NCI-H1417 (cell line): ENCODE measurements around the gene TMEM175.
A peak's percentile ranks its signal among the peaks of the same experiment; 100 is the strongest.
"Not testable (repeated sequence)": the region's sequence is repeated elsewhere in the genome, so short reads cannot be mapped to it uniquely, and the experiment has no call there.

Source experiments
- DNase-seq, 3 experiments: peaks; one replicate each; lab custom pipeline; 2025; lab: John Stamatoyannopoulos, UW

TMEM175 gene

GRCh38 chr4:915041-915474, 17.2 kb upstream of the TMEM175 start:
- DNase-seq, result no peak

- DNase-seq, result no peak
Measured at GRCh38 chr4:915595-915994, 16.7 kb upstream of the TMEM175 start.

DNA sequence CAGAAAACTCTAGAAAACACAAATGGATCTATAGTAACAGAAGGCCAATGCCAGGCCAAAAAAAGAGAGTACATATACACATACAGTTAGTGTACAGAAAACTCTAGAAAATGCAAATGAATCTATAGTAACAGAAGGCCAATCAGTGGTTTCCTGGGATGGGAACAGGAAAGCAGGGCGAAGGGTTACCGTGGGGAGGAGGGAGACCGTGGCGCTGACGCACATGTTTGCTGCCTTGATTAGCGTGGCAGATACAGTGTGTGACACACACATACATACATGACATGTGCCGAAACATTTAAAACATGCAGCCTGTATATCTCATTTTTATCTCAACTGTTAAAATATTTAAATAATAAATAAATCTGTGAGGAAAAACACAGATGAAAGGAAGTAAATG, 14.8 kb upstream of the TMEM175 start:
- no peak for DNase-seq

DNA sequence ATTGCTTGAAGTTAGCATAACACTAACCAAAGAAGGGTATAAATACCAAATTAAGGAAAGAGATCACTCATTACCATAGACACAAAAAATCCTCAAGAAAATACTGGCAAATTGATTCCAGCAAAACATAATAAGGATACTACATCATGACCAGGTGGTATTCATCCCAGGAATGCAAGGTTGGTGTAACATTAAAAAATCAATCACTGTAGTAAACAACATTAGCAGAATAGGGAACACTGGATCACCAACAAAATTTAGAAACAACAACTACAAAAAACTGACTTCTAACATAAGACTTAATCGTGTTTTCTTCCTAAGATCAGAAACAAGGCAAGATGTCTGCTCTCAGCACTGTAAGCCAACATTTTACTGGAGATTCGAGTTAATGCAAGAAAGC, 14.3 kb upstream of the TMEM175 start:
- no peak for DNase-seq

DNA sequence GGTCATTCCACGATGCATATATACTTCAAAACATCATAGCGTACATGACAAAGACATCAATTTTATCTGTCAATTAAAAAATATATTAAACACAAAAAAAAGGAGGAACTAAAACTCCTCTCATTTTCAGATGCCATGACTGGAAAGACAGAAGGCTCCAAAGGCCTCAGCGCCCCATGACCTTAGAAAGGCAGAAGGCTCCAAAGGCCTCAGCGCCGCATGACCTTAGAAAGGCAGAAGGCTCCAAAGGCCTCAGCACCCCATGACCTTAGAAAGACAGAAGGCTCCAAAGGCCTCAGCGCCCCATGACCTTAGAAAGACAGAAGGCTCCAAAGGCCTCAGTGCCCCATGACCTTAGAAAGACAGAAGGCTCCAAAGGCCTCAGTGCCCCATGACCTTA, 13.7 kb upstream of the TMEM175 start:
- not testable (repeated sequence) for DNase-seq

DNA sequence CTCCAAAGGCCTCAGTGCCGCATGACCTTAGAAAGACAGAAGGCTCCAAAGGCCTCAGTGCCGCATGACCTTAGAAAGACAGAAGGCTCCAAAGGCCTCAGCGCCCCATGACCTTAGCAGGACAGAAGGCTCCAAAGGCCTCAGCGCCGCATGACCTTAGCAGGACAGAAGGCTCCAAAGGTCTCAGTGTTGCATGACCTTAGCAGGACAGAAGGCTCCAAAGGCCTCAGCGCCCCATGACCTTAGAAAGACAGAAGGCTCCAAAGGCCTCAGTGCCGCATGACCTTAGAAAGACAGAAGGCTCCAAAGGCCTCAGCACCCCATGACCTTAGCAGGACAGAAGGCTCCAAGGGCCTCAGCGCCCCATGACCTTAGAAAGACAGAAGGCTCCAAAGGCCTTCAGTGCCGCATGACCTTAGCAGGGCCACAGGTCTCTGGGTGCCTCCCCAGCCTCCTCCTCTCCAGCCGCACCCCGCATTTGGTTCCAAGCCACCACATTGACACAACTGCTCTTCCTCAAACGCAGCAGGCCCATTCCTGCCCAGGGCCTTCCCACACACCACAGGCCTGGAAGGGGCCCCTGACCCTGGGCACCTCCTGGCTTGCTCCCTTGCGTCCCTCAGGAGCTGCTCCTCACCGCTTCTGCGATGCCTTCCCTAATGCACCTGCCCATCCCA, 13.1 kb upstream of the TMEM175 start:
- not testable (repeated sequence) for DNase-seq

- DNase-seq, result no peak
Measured at GRCh38 chr4:921830-922331, 10.4 kb upstream of the TMEM175 start.

- DNase-seq, result peak in 1 of 3 experiments; percentile 77
Measured at GRCh38 chr4:924107-925096, 7.9 kb upstream of the TMEM175 start.

GRCh38 chr4:925171-925570, 7.1 kb upstream of the TMEM175 start:
- DNase-seq, result no peak

DNA sequence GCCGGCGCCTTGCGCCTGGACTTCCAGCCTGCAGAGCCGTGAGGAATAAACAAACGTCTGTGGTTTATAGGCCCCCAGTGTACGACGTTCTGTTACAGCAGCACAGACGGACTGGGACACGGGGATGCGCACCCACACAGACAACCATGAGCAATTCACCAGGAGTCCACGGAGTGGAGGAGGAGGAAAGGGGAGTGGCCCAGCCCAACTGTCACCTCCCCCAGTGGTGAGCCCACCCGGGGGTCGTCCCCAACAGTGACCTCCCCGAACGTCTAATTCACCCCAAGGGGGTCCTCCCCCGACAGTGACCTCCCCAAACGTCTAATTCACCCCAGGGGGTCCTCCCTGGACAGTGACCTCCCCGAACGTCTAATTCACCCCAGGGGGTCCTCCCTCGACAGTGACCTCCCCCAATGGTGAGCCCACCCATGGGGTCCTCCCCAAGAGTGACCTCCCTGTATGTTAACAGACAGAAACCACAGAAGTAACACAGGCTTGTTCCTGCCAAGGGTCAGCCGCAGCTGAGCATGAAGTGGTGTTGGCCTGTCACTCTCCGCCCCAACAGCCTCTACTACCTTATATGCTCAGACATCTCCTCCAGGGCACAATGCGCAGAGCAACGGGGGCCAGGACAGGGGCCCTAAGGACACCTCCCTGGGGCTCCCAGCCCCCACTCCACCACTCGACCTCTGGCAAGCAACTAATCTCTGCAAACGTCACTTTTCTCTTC, 6.3 kb upstream of the TMEM175 start:
- no peak for DNase-seq

- no peak for DNase-seq
Measured at GRCh38 chr4:926538-926937, 5.7 kb upstream of the TMEM175 start.

DNA sequence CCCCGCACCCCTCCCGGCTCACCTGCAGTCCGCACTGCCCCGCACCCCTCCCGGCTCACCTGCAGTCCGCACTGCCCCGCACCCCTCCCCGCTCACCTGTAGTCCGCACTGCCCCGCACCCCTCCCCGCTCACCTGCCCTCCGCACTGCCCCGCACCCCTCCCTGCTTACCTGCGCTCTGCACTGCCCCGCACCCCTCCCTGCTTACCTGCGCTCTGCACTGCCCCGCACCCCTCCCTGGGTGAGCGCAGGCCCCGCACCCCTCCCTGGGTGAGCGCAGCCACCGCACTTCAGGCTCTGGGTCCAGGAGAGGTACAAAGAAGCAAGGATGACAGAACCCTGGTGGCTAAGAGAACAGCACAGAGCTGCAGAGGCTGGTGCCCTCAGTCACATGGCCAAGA, 4.7 kb upstream of the TMEM175 start:
- DNase-seq, result not testable (repeated sequence)

- no peak for DNase-seq
Measured at GRCh38 chr4:929096-929765, 3.0 kb upstream of the TMEM175 start.

- DNase-seq, result no peak
Measured at GRCh38 chr4:930028-930551, 2.2 kb upstream of the TMEM175 start.

- DNase-seq, result no peak
Measured at GRCh38 chr4:930827-931193, 1.4 kb upstream of the TMEM175 start.

- DNase-seq, result no peak
Measured at GRCh38 chr4:931194-931959, 883 bp upstream of the TMEM175 start.

GRCh38 chr4:932713-933070, 432 bp downstream of the TMEM175 start:
- DNase-seq, result peak in 1 of 3 experiments; percentile 72

DNA sequence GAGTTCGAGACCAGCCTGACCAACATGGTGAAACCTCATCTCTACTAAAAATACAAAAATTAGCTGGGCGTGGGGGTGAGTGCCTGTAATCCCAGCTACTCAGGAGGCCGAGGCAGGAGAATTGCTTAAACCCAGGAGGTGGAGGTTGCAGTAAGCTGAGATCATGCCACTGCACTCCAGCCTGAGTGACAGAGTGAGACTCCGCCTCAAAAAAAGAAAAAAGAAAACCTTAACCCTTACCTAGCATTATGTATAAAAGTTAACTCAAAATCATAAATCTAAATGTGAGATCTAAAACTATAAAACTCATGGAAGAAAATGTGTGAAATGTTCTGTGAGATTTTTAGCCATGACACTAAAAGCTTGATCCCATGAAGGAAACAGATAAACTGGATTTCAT, 7.2 kb downstream of the TMEM175 start:
- not testable (repeated sequence) for DNase-seq

GRCh38 chr4:945274-946102, 13.2 kb downstream of the TMEM175 start:
- peak in 2 of 3 experiments; percentile 34 to 56 for DNase-seq

DNA sequence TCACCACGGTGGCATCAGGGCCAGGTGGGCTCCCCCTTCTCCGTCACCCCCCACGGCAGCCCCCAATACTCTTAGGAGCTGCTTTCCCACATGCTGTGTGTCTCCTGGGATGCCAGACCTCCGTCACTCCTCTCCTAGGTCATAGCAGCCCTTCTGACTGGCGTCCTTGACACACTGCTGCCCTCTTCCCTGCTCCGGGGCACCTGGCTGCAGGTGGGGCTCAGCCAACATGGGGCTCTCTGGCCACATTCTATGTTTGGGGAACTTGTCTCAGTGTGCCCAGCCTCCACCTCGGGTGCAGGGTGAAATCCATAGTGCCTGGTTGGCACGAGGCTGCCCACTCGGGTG, 13.8 kb downstream of the TMEM175 start:
- no peak for DNase-seq
